Occipital lobe (tissue), 2 donors: ENCODE measurements around the gene PARVB. TPM values are rescaled to one million over a fixed set of nuclear protein-coding genes. Genes with fewer than 3 reads are reported as not detected.

ENCODE experiments used
- DNase-seq: peaks from one replicate; lab custom pipeline; 2025; lab: John Stamatoyannopoulos, UW
- total RNA-seq: library from RNA; depleted of rRNA; stranded (reverse); fragments of >200 nt; gene quantifications from one replicate; pipeline ENCODE4 v1.2.3, GENCODE V29; 2014

Gene PARVB
- total RNA-seq, 1 donor from 2014 or later = 5.1 TPM

- no peak for DNase-seq
These were observed 62.4 kb downstream of the PARVB start for GRCh38 chr22:44086271-44087088.

DNA sequence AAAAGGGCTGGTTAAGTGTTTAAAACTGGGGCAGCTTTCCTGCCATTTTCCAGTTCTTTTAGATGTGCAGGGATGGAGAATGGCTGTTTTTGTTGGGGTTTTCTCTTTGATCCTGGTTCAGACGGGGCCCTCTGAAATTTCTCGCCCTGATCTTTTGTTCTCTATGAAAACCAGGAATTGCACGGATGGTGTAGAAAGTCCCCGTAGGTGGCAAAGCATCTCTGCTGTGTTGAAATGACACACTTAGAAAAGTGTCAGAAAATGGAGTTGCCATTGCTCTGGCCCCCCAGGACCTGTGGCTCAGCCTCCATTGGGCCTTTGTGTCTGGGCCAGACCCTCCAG lies 63.0 kb downstream of the PARVB start:
- DNase-seq = no peak

GRCh38 chr22:44088976-44089570 lies 65.0 kb downstream of the PARVB start:
- peak; percentile 18 for DNase-seq

GRCh38 chr22:44089717-44090570 lies 65.8 kb downstream of the PARVB start:
- DNase-seq = no peak

- DNase-seq = no peak
These were observed 66.4 kb downstream of the PARVB start for GRCh38 chr22:44090571-44090905.

DNA sequence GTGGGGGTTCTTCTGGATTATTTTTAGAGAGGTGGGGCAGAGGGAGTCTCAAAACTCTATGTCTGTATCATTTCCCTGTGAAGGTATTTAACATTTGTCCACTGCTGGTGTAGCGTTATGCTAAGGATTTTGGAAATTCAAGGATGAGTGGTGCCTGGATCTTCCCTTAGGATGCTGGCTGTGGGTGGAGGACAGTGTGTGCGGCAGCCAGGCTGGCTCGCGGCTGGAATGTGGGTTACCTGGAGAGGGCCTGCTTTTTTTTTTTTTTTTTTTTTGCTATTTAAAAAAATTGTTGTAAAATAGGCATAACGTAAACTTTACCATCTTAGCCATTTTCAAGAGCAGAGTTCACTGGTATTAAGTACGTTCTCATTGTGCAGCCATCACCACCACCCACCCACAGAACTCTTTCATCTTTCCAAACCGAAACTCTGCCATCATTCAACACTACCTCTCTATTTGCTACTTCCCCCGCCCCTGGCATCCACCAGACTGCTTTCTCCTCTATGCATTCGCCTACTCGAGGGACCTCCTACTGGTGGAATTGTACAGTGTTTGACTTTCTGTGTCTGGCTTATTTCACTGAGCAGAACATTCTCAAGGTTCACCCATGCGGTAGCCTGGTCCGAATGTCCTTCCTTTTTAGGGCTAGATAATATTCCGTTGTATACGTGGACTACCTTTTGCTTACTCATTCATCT lies 67.1 kb downstream of the PARVB start:
- peak; percentile 35 for DNase-seq

GRCh38 chr22:44091751-44092150 lies 67.6 kb downstream of the PARVB start:
- DNase-seq = no peak

GRCh38 chr22:44092636-44093220 lies 68.6 kb downstream of the PARVB start:
- no peak for DNase-seq

GRCh38 chr22:44093791-44094190 lies 69.7 kb downstream of the PARVB start:
- DNase-seq = no peak

DNA sequence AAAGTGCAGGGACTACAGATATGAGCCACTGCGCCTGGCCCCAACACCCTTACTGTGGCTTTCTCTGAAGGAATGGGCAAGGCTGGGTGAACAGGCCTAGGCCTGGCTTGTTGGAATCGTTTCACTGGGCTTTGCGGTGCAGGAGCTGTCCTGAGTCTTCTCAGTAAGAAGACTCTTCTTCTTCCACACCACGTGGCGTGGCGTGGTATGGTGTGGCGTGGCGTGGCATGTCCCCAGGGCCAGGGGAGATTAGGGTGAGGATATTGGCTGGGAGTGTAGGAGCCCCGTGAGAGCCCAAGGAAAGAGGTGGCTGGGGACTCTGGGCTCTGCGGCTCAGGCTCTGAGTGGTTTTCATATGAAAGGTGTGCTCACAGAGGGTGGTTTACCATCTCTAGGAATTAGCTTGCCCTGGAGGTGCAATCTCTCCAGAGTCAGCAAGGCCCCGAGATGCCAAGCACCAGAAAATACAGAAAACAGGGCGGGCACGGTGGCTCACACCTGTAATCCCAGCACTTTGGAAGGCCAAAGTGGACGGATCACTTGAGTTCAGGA lies 70.7 kb downstream of the PARVB start:
- no peak for DNase-seq

- DNase-seq = no peak
These were observed 72.6 kb downstream of the PARVB start for GRCh38 chr22:44096736-44097135.

- no peak for DNase-seq
These were observed 73.3 kb downstream of the PARVB start for GRCh38 chr22:44097263-44098020.

GRCh38 chr22:44098021-44098739 lies 74.1 kb downstream of the PARVB start:
- DNase-seq = no peak

DNA sequence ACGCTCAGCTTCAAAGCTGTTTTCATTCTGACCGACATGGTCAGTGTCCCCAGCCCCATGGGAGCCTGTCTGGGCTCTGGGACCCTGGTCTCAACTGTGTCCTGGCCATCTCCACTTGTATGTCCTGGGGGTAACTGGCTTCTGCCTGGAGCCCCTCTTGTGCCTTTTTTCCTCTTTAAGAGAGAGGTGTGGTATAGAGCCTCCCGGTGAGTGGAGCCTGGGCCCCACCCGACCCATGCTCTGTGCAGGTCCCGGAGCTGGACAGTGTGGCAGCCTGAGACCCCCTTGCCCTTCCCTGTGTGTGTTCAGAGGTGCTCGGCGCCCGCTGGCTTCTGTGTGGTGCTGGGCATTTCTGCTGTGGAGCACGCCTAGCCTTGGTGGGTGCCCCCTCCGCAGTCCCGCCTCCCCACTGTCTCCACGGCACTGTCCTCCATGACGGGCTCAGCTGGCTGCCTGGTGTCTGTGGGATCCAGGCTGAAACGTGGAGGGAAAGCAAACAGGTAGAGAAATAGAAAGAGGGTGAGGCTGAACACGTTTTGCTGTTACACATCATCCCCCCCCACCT lies 74.9 kb downstream of the PARVB start:
- DNase-seq = no peak

GRCh38 chr22:44099696-44100095 lies 75.6 kb downstream of the PARVB start:
- DNase-seq = no peak

- no peak for DNase-seq
These were observed 76.3 kb downstream of the PARVB start for GRCh38 chr22:44100411-44100810.

DNA sequence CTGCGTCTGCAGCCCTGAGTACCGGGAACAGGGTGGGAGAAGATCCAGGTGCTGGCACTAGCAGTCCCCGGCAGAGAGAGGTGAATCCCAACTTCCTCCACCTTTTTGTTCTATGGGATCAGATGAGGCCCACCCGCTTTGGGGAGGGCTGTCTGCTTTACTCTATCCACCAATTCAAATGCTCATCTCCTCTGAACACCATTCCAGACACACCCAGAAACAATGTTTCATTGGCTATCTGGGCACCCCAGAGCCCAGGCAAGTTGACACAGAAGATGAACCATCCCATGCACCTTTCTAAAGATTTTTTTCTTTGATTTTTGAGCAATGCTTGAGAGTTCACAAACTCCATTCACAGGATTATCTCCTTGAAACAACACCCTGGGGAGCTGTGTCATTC lies 78.0 kb downstream of the PARVB start:
- DNase-seq = no peak

DNA sequence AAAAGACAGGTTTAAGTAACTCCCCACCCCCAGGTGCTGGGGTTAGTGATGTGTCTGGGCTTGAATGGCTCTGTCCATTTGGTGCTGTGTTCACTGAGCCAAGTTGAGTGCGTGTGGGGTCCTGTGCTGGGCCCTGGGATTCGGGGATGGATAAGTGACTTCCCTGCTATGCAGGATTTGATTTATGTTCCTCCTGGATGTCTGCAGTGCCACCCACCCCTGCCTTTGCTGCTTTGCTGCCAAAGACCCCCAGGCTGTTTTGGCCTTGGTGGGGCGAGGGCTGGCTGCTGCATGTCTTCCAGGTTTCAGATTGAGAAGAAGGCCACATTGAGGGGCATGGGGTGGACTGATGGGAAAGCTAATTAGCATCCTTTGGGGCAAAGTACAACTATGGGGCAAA lies 78.8 kb downstream of the PARVB start:
- no peak for DNase-seq

GRCh38 chr22:44103735-44104480 lies 79.8 kb downstream of the PARVB start:
- DNase-seq = no peak
